HCT116 (cell line): Measurements from ENCODE around the gene TEX9. TPM values are rescaled to one million over a fixed set of nuclear protein-coding genes. Genes with fewer than 3 reads are reported as not detected.

ENCODE experiments used
- ATAC-seq: fragments of 200-7000 bp; cut with Tn5 transposase; 2 replicates; pipeline ENCODE4 v1.9.1; 2020; ENCODE audit warnings: mild to moderate bottlenecking, moderate library complexity
- BruUV-seq: library from RNA; stranded (reverse); fragments of 400-500 nt; replicated peaks from 2 replicates; lab custom pipeline; 2021; lab: Mats Ljungman, UMichigan
- CTCF ChIA-PET: fragments of 300-600 bp; sonication (Branson Sonifier 250); formaldehyde crosslinking; loops from one replicate; lab custom pipeline; 2021; ENCODE audit warnings: antibody characterized with exemption; lab: Charles Lee
- POLR2A ChIA-PET: fragments of 300-600, 350-600 bp; sonication (Branson Sonifier 250); formaldehyde crosslinking; loops from one replicate; lab custom pipeline; 2021; ENCODE audit warnings: antibody characterized with exemption; lab: Charles Lee
- RAD21 ChIA-PET, 2 experiments: fragments of 300-600 bp; sonication (Branson Sonifier 250); formaldehyde crosslinking; loops; one replicate each; lab custom pipeline; 2023; ENCODE audit warnings: low total read pairs in 2 of 2; ENCODE audit not compliant: uncharacterized antibody in 2 of 2, unreplicated experiment in 2 of 2, low non-redundant PET in 1 of 2; lab: Charles Lee
- DNase-seq: peaks from one replicate; pipeline ENCODE4 v3.0.0-alpha.2; 2010; ENCODE audit warnings: low read depth, low spot score
- H2AFZ ChIP-seq: fragments of 200-600 bp; shearing (Covaris generic), sonication (generic); 2 replicates; pipeline ENCODE4 v1.6.1; 2017; ENCODE audit warnings: low read depth, mixed run types, mixed read lengths, antibody characterized with exemption, low read length; ENCODE audit not compliant: poor library complexity, severe bottlenecking
- H3K27ac ChIP-seq: 2 replicates; pipeline ENCODE4 v1.5.1; 2012; ENCODE audit warnings: low read depth, low read length
- H3K27me3 ChIP-seq: fragments of 200-600 bp; sonication (generic); 2 replicates; pipeline ENCODE4 v1.6.1; 2016; ENCODE audit warnings: mixed run types, low read length, mixed read lengths; ENCODE audit not compliant: insufficient read depth
- H3K36me3 ChIP-seq, 2 experiments: fragments of 200-500 bp in 1 of 2; fragments of 200-600 bp in 1 of 2; sonication (Bioruptor generic) in 1 of 2; sonication (generic) in 1 of 2; 2 replicates each; pipeline versions ENCODE4 v1.5.1 to v1.6.1; 2014 to 2016; ENCODE audit warnings: low read length in 2 of 2, inconsistent platforms in 1 of 2, mixed read lengths in 1 of 2, mixed run types in 1 of 2; ENCODE audit not compliant: insufficient read depth in 2 of 2, control insufficient read depth in 1 of 2
- H3K4me1 ChIP-seq, 2 experiments: fragments of 200-600 bp in 1 of 2; sonication (generic) in 1 of 2; 2 replicates each; pipeline versions ENCODE4 v1.5.1 to v1.6.1; 2012 to 2017; ENCODE audit warnings: low read length in 2 of 2, inconsistent platforms in 1 of 2, mild to moderate bottlenecking in 1 of 2, mixed read lengths in 1 of 2, mixed run types in 1 of 2, moderate library complexity in 1 of 2; ENCODE audit not compliant: insufficient read depth in 2 of 2, control insufficient read depth in 1 of 2
- H3K4me2 ChIP-seq: fragments of 200-600 bp; sonication (generic); 2 replicates; pipeline ENCODE4 v1.6.1; 2017; ENCODE audit warnings: mixed run types, low read length, mixed read lengths
- H3K4me3 ChIP-seq, 2 experiments: fragments of 200-600 bp in 1 of 2; sonication (generic) in 1 of 2; replicated peaks in 1 of 2; 2 replicates each; pipeline ENCODE4 v1.5.1; 2011 to 2016; ENCODE audit warnings: low read length in 2 of 2, control low read depth in 1 of 2, low read depth in 1 of 2, mild to moderate bottlenecking in 1 of 2, mixed read lengths in 1 of 2, mixed run types in 1 of 2
- H3K79me2 ChIP-seq: fragments of 200-600 bp; sonication (generic); 2 replicates; pipeline ENCODE4 v1.6.1; 2017; ENCODE audit warnings: mild to moderate bottlenecking, mixed run types, low read length, moderate library complexity, mixed read lengths; ENCODE audit not compliant: insufficient read depth
- H3K9ac ChIP-seq: fragments of 200-600 bp; sonication (generic); 2 replicates; pipeline ENCODE4 v1.6.1; 2016; ENCODE audit warnings: low read length, mixed read lengths
- H3K9me2 ChIP-seq: fragments of 200-600 bp; sonication (generic), shearing (Covaris generic); 2 replicates; pipeline ENCODE4 v1.6.1; 2017; ENCODE audit warnings: mixed run types, mild to moderate bottlenecking, moderate library complexity; ENCODE audit not compliant: insufficient read depth
- H3K9me3 ChIP-seq, 2 experiments: fragments of 200-500 bp in 1 of 2; fragments of 200-600 bp in 1 of 2; sonication (Bioruptor generic) in 1 of 2; sonication (generic) in 1 of 2; 2 replicates each; pipeline ENCODE4 v1.6.1; 2014 to 2017; ENCODE audit warnings: low read length in 2 of 2, mixed read lengths in 2 of 2, inconsistent platforms in 1 of 2, low read depth in 1 of 2, mild to moderate bottlenecking in 1 of 2, mixed run types in 1 of 2, moderate library complexity in 1 of 2; ENCODE audit not compliant: control insufficient read depth in 1 of 2, insufficient read depth in 1 of 2
- H4K20me1 ChIP-seq: fragments of 200-600 bp; sonication (generic), shearing (Covaris generic); 2 replicates; pipeline ENCODE4 v1.6.1; 2017; ENCODE audit warnings: mixed run types, mild to moderate bottlenecking, moderate library complexity; ENCODE audit not compliant: insufficient read depth
- CBX3 ChIP-seq: IDR thresholded peaks from 2 replicates; pipeline ENCODE4 v1.6.1; 2012; ENCODE audit warnings: low read depth
- CEBPB ChIP-seq: IDR thresholded peaks from 2 replicates; pipeline ENCODE4 v1.6.1; 2012; ENCODE audit warnings: low read depth
- EZH2 ChIP-seq: fragments of 200-600 bp; sonication (generic); IDR thresholded peaks from 2 replicates; pipeline ENCODE4 v1.6.1; 2017; ENCODE audit warnings: antibody characterized with exemption, mixed run types
- FOSL1 ChIP-seq: IDR thresholded peaks from 2 replicates; pipeline ENCODE4 v1.6.1; 2012; ENCODE audit warnings: low read depth
- POLR2A ChIP-seq: IDR thresholded peaks from 2 replicates; pipeline ENCODE4 v1.7.0; 2011; ENCODE audit warnings: borderline replicate concordance; ENCODE audit not compliant: insufficient read depth, insufficient read length; ENCODE audit errors: extremely low read depth
- YY1 ChIP-seq: IDR thresholded peaks from 2 replicates; pipeline ENCODE4 v1.6.1; 2011; ENCODE audit warnings: low read length, low read depth, moderate library complexity, mild to moderate bottlenecking; ENCODE audit not compliant: insufficient replicate concordance; ENCODE audit errors: extremely low read depth
- ZFX ChIP-seq: fragments of 450-650 bp; IDR thresholded peaks from 2 replicates; pipeline ENCODE4 v1.6.1; 2017
- ZNF274 ChIP-seq: fragments of 200-500 bp; sonication (Bioruptor generic); IDR thresholded peaks from 2 replicates; pipeline ENCODE4 v1.6.1; 2014; ENCODE audit warnings: mild to moderate bottlenecking, low read depth, low read length, inconsistent platforms
- intact Hi-C: fragments of 100-400 bp; cut with micrococcal nuclease; formaldehyde crosslinking; loops from 2 replicates; pipeline ENCODE4 v1.10.0; 2022
- total RNA-seq: library from RNA; stranded (reverse); gene quantifications from one replicate; pipeline ENCODE4 v1.2.1, GENCODE V29; 2021; ENCODE audit not compliant: unreplicated experiment
- TF ChIP-seq, protein P1 (sequence below): IDR thresholded peaks from 2 replicates; pipeline ENCODE4 v1.6.1; 2012; ENCODE audit warnings: low read depth

TEX9 gene
- total RNA-seq, 1 experiment from 2014 or later = 5.2 TPM

DNA sequence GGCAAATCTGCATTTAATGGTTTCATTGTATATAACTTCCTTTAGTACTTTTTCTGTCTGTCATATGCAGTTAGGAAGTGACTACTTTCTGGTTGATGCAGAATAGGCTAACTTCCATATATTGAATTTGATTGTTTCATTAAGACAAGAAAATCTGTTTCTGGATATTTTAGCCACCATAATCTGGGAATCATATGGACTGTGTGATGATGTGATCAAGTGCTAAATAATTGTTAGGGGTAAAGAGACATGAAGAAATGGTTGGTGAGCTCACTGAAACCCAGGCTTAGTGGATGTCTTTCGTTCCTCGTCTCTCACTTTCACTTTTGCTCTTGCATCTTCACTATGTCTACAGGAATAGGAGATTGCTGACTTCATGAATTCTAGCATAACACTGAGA, 103.2 kb downstream of the TEX9 start:
- ChIA-PET RAD21 (no interaction called here), CTCF (no interaction called here), POLR2A (no interaction called here)
- BruUV-seq = no TSS peak
- intact Hi-C loops = no loop called here
- Histone ChIP-seq H3K79me2 (no peaks in the 10 kb centered on the region), H3K9me3 (no peaks in the 10 kb centered on the region), H3K9me2 (no peaks in the 10 kb centered on the region), H3K9ac (no peak overlapping the region), H3K27ac (no peak overlapping the region), H3K4me1 (peaks cover 0 to 12% of the 10 kb centered on the region in 2 experiments; a peak in 1 of 4 replicates), H3K27me3 (no peaks in the 10 kb centered on the region), H2AFZ (no peak overlapping the region), H4K20me1 (no peaks in the 10 kb centered on the region), H3K36me3 (no peaks in the 10 kb centered on the region), H3K4me2 (no peak overlapping the region), H3K4me3 (no peak overlapping the region)
- ATAC-seq (no peak), DNase-seq (no peak)
- TF ChIP-seq CBX3 (no peak), FOSL1 (no peak), EZH2 (no peak), POLR2A (no peak), CEBPB (no peak), ZNF274 (no peak), ZFX (no peak), YY1 (no peak)
- TF ChIP-seq, protein P1, sequence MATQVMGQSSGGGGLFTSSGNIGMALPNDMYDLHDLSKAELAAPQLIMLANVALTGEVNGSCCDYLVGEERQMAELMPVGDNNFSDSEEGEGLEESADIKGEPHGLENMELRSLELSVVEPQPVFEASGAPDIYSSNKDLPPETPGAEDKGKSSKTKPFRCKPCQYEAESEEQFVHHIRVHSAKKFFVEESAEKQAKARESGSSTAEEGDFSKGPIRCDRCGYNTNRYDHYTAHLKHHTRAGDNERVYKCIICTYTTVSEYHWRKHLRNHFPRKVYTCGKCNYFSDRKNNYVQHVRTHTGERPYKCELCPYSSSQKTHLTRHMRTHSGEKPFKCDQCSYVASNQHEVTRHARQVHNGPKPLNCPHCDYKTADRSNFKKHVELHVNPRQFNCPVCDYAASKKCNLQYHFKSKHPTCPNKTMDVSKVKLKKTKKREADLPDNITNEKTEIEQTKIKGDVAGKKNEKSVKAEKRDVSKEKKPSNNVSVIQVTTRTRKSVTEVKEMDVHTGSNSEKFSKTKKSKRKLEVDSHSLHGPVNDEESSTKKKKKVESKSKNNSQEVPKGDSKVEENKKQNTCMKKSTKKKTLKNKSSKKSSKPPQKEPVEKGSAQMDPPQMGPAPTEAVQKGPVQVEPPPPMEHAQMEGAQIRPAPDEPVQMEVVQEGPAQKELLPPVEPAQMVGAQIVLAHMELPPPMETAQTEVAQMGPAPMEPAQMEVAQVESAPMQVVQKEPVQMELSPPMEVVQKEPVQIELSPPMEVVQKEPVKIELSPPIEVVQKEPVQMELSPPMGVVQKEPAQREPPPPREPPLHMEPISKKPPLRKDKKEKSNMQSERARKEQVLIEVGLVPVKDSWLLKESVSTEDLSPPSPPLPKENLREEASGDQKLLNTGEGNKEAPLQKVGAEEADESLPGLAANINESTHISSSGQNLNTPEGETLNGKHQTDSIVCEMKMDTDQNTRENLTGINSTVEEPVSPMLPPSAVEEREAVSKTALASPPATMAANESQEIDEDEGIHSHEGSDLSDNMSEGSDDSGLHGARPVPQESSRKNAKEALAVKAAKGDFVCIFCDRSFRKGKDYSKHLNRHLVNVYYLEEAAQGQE = no peak
